ENCODE measurements around the gene ELAPOR2. TPM values are rescaled to one million over a fixed set of nuclear protein-coding genes. Genes with fewer than 3 reads are reported as not detected.

ELAPOR2 gene, protein sequence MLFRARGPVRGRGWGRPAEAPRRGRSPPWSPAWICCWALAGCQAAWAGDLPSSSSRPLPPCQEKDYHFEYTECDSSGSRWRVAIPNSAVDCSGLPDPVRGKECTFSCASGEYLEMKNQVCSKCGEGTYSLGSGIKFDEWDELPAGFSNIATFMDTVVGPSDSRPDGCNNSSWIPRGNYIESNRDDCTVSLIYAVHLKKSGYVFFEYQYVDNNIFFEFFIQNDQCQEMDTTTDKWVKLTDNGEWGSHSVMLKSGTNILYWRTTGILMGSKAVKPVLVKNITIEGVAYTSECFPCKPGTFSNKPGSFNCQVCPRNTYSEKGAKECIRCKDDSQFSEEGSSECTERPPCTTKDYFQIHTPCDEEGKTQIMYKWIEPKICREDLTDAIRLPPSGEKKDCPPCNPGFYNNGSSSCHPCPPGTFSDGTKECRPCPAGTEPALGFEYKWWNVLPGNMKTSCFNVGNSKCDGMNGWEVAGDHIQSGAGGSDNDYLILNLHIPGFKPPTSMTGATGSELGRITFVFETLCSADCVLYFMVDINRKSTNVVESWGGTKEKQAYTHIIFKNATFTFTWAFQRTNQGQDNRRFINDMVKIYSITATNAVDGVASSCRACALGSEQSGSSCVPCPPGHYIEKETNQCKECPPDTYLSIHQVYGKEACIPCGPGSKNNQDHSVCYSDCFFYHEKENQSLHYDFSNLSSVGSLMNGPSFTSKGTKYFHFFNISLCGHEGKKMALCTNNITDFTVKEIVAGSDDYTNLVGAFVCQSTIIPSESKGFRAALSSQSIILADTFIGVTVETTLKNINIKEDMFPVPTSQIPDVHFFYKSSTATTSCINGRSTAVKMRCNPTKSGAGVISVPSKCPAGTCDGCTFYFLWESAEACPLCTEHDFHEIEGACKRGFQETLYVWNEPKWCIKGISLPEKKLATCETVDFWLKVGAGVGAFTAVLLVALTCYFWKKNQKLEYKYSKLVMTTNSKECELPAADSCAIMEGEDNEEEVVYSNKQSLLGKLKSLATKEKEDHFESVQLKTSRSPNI
- 3.2 and 5.9 TPM in 2 replicates for total RNA-seq

DNA sequence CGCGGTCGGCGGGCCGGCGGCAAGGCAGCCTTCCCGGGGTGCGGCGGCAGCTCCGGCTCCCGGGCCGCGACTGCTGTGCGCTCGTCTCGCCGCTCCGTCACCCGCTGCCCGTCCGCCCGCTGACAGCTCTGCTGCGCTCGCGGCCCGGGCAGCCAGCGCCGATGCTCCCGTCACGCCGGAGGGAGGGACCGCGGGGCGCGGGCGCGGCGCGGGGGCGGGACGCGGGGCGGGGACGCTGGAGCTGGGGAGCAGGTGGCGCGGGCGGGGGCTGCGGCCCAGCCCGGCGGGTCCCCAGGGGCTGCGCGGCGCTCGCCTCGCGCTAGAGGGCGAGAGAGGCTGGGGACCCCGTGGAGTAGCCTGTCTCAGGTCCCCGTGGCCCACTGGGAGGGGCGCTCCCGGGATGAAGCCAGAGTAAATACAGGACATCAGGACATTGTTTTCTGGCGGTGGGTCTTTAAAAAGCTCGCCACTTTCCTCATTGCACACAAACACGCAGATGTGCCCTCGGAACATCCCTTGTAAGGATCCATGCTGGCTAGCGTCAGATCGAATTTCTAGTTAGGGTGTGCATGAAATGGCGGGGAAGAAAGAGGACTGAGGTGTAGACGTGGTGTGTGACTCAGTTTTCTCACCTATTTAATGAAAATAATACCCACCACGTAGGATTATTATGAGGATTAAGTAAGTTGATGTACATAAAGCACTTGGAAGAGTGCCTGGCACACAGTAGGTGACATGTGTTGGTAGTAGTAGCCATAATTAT is at the start of gene ELAPOR2:
TSS of gene ELAPOR2 (minus strand) at position 130 of the 763 bp plus-strand sequence. CDS start 141 bp downstream, outside the sequence.

Other genes with a start within 250 kb of the ELAPOR2 start
- gene DMTF1, start 92.8 kb upstream of the ELAPOR2 start, total RNA-seq, result 18.5 and 25.4 TPM in 2 replicates
- 31.5 and 36.6 TPM in 2 replicates for gene TMEM243, start 160.1 kb upstream of the ELAPOR2 start, total RNA-seq

All from hair follicular keratinocyte (primary cell).